Skeletal muscle tissue (tissue), 4 donors: ENCODE measurements around the gene DHRS2. TPM values are rescaled to one million over a fixed set of nuclear protein-coding genes. Genes with fewer than 3 reads are reported as not detected.

Source experiments
- H3K27ac ChIP-seq: one replicate; pipeline ENCODE4 v1.7.0; 2013; ENCODE audit warnings: mild to moderate bottlenecking, low read depth, low read length, inconsistent platforms
- H3K27me3 ChIP-seq, 3 donors: one replicate each; pipeline ENCODE4 v1.7.0; 2013; ENCODE audit warnings: low read length in 3 of 3; ENCODE audit not compliant: control insufficient read depth in 3 of 3, insufficient read depth in 3 of 3
- H3K36me3 ChIP-seq, 3 donors: one replicate each; pipeline ENCODE4 v1.7.0; 2013; ENCODE audit warnings: low read length in 3 of 3; ENCODE audit not compliant: control insufficient read depth in 3 of 3, insufficient read depth in 3 of 3
- H3K4me1 ChIP-seq, 3 donors: one replicate each; pipeline ENCODE4 v1.7.0; 2013; ENCODE audit warnings: low read length in 3 of 3, mild to moderate bottlenecking in 3 of 3; ENCODE audit not compliant: control insufficient read depth in 3 of 3, insufficient read depth in 3 of 3
- H3K4me3 ChIP-seq, 3 donors: one replicate each; pipeline ENCODE4 v1.7.0; 2013; ENCODE audit warnings: low read length in 3 of 3
- H3K9ac ChIP-seq, 3 donors: one replicate each; pipeline ENCODE4 v1.7.0; 2013; ENCODE audit warnings: low read length in 3 of 3, mild to moderate bottlenecking in 3 of 3, moderate library complexity in 2 of 3, low read depth in 1 of 3
- H3K9me3 ChIP-seq, 3 donors: one replicate each; pipeline ENCODE4 v1.7.0; 2013; ENCODE audit warnings: low read length in 3 of 3; ENCODE audit not compliant: control insufficient read depth in 3 of 3
- total RNA-seq: library from RNA; depleted of rRNA; stranded (reverse); fragments of >200 nt; gene quantifications from one replicate; pipeline ENCODE4 v1.2.3, GENCODE V29; 2014
- donor health status: Osteomylitis.

Gene DHRS2
- total RNA-seq, 1 donor from 2014 or later, result not detected

DNA sequence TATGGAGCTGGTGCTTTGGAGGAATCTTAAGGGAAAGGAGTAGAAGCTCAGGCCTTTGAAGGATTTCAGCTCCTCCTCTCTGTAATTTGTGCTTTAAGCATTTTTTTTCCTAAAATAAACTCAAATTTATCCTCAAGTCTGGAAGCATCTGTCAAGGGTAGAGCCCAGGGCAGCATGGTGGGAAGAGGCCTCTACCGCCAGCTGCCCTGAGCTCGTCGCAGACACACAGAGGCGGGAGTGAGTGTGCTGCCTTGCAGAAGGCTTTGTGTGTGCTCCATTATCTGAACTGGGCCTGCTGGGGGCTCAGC lies 9.3 kb downstream of the DHRS2 start:
- Histone ChIP-seq H3K27ac (no peak overlapping the region), H3K4me1 (peaks cover 4 to 7% (median 6%) of the 10 kb centered on the region in 3 donors), H3K9ac (no peak overlapping the region), H3K27me3 (peaks cover 0 to 12% (median 0%) of the 10 kb centered on the region in 3 donors), H3K36me3 (no peaks in the 10 kb centered on the region), H3K9me3 (no peaks in the 10 kb centered on the region), H3K4me3 (no peak overlapping the region)

DNA sequence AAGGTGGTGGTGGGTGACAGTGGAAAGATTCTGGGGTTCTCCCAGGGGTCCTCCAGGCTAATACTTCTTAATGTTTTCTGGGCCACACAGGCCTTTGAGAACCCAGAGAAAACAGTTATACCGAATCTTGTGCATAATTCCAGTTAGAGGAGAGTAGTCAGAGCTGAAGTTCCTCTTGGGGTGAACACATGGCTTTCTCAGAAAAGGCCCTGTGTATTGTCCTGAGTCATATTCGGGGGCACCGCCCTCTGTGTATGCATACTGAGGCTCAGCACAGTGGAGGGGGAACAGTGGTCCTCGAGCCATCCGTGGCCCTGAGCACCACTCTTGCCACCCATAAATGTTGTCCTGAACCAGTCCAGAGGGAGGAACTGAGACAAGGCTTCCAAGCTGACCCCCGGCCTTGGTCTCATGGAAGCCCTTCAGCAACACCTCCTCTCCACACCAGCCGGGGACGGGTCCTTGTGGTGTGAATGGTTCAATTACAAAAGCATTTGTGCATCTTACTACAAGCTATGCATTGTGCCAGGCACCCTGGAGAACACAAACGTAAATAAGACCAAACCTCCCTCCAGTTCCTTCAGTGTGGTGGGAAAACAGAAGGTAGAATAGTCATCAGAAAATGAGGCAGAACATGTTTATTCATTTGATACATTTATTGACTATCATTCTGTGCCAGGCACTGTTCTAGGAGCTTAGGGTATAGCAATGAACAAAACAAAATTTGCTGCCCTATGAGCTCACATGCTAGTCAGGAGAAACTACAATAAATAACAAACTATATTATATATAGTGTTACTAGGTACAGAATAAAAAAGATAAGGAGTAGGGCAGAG lies 9.9 kb downstream of the DHRS2 start:
- H3K4me1 ChIP-seq, result peaks cover 1 to 2% (median 2%) of the 10 kb centered on the region in 3 donors

DNA sequence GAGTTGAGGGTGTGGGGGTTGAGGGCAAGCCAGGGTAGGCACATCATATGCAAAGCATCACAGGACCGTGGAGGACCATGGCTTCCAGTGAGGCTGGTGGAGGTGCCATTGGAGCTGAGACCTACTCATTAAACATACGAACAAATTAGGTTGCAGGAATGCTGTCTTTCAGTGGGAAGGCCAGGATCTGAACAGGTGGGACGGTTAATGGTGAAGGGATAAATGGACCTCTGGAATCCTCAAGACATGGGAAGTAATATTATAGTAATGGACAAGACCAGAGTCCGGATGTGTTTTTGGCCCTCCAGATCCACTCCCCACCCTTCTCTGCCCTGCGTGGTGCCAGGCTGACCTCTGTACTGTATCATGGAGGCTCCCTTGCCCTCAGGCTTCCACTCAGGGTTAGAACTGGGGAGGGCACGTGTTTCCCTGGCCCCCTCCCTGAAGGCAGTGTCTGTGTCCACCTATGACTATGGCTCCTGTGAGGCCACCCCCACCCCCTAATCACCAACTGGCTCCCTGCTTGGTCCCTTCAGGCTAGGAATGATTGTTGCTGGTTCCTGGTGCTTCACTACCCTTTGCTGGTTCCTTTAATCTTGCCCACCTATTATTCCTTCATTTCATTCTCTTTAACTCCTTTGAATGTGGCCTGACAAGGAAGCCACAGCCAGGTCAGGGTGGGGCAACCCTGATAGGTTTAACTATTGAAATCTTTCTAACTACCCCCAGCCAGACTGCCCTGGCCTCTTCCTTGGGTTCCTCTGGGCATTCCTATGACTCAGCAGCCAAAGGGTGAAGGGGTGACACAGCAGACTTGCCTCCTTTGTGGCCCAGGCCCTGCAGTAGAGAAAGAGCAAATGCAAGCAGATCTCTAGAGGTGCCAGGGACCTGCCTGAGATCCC lies 10.7 kb downstream of the DHRS2 start:
- H3K4me3 ChIP-seq, result no peak overlapping the region
- H3K36me3 ChIP-seq, result no peaks in the 10 kb centered on the region
- no peak overlapping the region for H3K27ac ChIP-seq
- H3K27me3 ChIP-seq, result peaks cover 0 to 12% (median 0%) of the 10 kb centered on the region in 3 donors
- H3K9ac ChIP-seq, result no peak overlapping the region
- no peaks in the 10 kb centered on the region for H3K9me3 ChIP-seq
- no peaks in the 10 kb centered on the region for H3K4me1 ChIP-seq

More for the DNA sequence above, 9.9 kb downstream of the DHRS2 start:
- Histone ChIP-seq H3K27me3 (peaks cover 0 to 12% (median 0%) of the 10 kb centered on the region in 3 donors), H3K36me3 (no peaks in the 10 kb centered on the region), H3K4me3 (no peak overlapping the region), H3K9ac (no peak overlapping the region), H3K9me3 (no peaks in the 10 kb centered on the region), H3K27ac (no peak overlapping the region)

DNA sequence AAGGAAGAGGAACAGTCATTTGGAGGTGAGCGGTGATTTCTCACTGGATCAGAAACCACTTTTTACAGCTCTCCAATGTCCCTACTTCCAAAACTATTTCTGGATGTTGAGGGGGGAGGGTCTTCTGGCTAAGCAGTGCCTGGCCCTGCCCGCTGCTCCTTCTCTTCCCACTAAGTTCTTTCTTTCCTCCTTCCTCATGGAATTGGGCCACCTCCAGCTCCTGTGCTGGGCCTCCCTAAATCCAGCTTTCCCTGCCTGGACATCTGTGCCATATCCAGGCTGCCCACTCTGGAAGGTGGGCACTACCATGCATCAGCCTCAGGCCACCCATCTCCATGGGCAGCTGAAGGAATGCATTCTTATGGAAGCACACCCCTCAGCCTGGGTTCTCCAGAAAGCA lies 11.5 kb downstream of the DHRS2 start:
- Histone ChIP-seq H3K27ac (no peak overlapping the region), H3K9ac (no peak overlapping the region), H3K36me3 (no peaks in the 10 kb centered on the region), H3K4me3 (no peak overlapping the region), H3K9me3 (no peaks in the 10 kb centered on the region), H3K27me3 (peaks cover 0 to 12% (median 0%) of the 10 kb centered on the region in 3 donors), H3K4me1 (no peaks in the 10 kb centered on the region)

DNA sequence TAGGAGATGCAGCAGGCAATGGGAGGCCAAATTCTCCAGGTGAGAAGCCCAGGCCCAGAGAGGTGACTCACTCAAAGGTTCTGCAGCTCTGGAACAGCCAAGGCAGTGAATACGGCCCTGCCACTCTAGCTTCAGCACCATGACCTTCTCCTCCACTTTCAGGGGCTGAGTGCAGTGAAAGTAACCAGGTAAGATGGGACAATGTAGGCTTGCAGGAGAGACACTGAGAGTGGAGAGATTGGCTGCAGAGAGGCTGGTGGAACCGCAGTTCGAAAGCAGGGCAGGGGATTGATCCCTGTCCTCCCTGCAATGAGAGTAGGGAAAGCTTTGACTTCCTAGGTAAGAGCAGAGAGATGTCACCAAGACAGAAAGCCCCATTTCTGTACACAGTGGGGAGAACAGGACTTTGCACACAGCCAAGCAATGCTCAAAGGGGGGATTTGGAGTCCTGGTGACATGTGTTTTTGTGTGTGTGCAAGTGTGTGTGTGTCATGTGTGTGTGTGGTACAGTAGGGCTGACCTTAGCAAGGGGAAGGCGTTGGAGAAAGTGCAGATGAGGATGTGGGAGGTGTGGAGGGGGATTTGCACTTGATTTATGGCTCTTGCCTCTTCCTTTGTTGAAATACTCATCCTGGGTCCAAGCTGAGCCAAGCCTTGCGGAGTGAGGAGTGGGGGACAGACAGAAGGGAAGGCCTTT lies 12.7 kb downstream of the DHRS2 start:
- Histone ChIP-seq H3K27me3 (peaks cover 0 to 12% (median 0%) of the 10 kb centered on the region in 3 donors), H3K4me1 (no peaks in the 10 kb centered on the region), H3K27ac (no peak overlapping the region), H3K4me3 (no peak overlapping the region), H3K36me3 (no peaks in the 10 kb centered on the region), H3K9ac (no peak overlapping the region), H3K9me3 (no peaks in the 10 kb centered on the region)

DNA sequence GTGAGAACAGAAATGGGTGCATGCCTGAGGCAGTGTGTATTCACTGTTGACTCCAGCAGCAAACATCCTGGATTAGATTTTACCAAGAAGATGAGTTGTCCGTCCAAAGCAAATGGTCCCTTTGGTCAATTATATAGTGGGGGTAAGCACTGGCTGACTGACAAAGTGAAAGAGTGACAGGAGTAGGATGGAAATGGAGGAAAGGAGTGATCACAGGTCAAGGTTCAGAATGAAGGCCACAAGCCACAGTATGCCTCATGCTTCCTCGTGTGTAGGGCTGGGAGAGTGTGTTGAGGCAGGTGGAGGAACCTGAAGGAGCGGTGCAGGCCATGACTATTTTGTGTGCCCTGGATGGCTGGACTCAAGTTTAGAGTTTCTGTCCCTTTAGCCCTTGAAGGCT lies 14.3 kb downstream of the DHRS2 start:
- no peak overlapping the region for H3K27ac ChIP-seq
- no peaks in the 10 kb centered on the region for H3K9me3 ChIP-seq
- no peak overlapping the region for H3K4me3 ChIP-seq
- H3K27me3 ChIP-seq, result peaks cover 0 to 6% (median 0%) of the 10 kb centered on the region in 3 donors
- H3K4me1 ChIP-seq, result no peaks in the 10 kb centered on the region
- H3K9ac ChIP-seq, result no peak overlapping the region
- H3K36me3 ChIP-seq, result no peaks in the 10 kb centered on the region

DNA sequence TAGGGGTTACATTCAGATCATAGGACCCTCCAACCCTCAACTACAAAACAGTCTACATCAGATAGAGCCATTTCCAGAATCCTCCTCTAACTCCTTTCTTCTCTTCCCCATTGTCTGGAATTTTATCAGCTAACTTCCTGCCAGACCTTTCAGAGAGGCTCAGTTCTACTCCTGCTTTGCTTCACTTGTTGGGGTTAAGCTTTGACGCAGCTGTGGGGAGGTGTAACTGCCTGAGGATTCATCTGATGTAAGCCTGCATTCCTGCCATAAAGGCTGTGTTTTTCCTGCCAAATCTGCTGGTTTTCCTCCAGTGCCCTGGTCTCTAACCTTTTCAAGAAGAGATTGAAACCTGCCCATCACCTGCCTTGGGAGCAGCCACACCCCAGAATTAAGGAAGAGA lies 16.9 kb downstream of the DHRS2 start:
- H3K27ac ChIP-seq, result no peak overlapping the region
- no peak overlapping the region for H3K4me3 ChIP-seq
- no peaks in the 10 kb centered on the region for H3K9me3 ChIP-seq
- H3K27me3 ChIP-seq, result peaks cover 0 to 3% (median 0%) of the 10 kb centered on the region in 3 donors
- no peaks in the 10 kb centered on the region for H3K36me3 ChIP-seq
- no peaks in the 10 kb centered on the region for H3K4me1 ChIP-seq
- no peak overlapping the region for H3K9ac ChIP-seq

DNA sequence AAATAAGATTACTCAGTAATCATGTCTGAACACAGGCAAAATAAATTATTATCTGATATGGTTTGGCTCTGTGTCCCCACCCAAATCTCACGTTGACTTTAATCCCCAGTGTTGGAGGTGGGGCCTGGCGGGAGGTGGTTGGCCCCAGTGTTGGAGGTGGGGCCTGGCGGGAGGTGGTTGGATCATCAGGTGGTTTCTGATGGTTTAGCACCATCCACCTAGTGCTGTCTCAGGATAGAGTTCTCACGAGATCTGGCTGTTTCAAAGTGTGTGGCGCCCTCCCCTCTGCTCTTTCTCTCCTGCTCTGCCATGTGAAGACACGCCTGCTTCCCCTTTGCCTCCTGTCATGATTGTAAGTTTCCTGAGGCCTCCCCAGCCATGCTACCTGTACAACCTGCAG lies 18.1 kb downstream of the DHRS2 start:
- no peaks in the 10 kb centered on the region for H3K4me1 ChIP-seq
- no peak overlapping the region for H3K4me3 ChIP-seq
- H3K27me3 ChIP-seq, result peaks cover 4 to 7% (median 6%) of the 10 kb centered on the region in 3 donors
- no peak overlapping the region for H3K27ac ChIP-seq
- H3K9me3 ChIP-seq, result no peaks in the 10 kb centered on the region
- no peak overlapping the region for H3K9ac ChIP-seq
- no peaks in the 10 kb centered on the region for H3K36me3 ChIP-seq

DNA sequence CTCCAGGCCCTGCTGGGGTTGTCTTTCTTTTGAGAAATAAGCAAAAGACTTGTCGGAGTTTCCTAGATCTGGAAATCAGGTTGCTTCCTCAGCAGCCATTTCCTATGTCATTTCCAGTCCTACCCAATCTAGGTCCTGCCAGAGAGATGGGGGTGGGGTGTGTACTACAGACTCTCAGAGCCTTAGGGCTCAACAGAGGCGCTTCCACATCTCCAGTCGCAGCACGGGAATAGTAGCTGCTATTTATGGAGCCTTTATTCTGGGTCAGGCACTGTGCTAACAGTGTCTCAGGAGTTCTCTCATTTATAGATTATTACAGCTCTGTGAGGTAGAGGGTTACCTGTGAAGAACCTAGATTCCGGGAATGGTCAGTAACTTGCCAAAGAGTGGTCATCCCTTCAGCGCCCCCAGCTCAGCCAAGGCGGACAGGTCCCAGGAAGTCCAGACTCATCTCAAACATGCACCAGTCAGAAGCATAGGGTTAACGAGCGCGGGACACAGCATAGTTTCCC lies 21.9 kb downstream of the DHRS2 start:
- no peaks in the 10 kb centered on the region for H3K36me3 ChIP-seq
- no peak overlapping the region for H3K27ac ChIP-seq
- H3K9ac ChIP-seq, result no peak overlapping the region
- H3K27me3 ChIP-seq, result peaks cover 4 to 13% (median 11%) of the 10 kb centered on the region in 3 donors
- H3K4me1 ChIP-seq, result no peaks in the 10 kb centered on the region
- no peaks in the 10 kb centered on the region for H3K9me3 ChIP-seq
- no peak overlapping the region for H3K4me3 ChIP-seq
